ENCODE measurements around the gene SKI.

SKI gene

DNA sequence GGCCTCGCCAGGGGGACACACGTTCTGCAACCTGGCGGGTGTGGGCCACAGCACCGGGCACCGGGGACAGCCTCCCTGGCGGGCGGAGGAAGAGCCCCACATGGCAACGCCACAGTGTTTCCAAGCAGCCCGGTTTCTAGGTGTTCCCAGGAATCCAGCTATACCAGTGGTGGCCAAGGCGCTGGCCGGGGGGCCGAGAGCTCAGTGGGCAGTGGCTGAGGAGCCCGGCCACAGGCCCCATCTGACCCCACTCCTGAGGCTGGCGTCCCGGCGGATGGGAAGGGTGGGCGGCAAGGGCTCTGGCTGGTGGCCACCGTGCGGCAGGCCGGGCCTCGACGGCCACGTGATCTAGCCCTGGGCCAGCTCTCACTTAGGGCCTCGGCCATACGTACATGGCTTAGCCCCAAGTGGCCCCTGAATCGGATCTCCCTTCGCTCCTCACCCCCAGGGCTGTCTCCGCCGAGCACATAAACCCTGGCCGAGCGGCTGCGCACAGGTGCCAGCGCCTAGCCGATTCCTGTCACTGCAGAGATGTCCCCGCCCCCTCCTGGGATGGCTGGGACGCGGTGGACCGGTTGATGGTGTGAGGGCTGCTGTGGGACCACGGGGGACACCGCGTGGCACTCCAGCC lies 94.6 kb downstream of the SKI start:
- H3K36me3 ChIP-seq (ENCODE audit: insufficient read depth, low read length): no peaks in the 10 kb centered on the region
- no peak overlapping the region for H3K27ac ChIP-seq (ENCODE audit: low read depth, low read length, poor library complexity, severe bottlenecking)
- no peaks in the 10 kb centered on the region for H3F3A ChIP-seq (ENCODE audit: insufficient read depth, low read length)
- no peaks in the 10 kb centered on the region; the same call in 1 of the 2 replicates for H3K27me3 ChIP-seq (ENCODE audit: insufficient read depth, low read length)
- no peaks in the 10 kb centered on the region for H3K4me1 ChIP-seq (ENCODE audit: insufficient read depth, low read length, severe bottlenecking)
- H2AFZ ChIP-seq (ENCODE audit: low read length): no peak overlapping the region
- TF ChIP-seq, protein P1, sequence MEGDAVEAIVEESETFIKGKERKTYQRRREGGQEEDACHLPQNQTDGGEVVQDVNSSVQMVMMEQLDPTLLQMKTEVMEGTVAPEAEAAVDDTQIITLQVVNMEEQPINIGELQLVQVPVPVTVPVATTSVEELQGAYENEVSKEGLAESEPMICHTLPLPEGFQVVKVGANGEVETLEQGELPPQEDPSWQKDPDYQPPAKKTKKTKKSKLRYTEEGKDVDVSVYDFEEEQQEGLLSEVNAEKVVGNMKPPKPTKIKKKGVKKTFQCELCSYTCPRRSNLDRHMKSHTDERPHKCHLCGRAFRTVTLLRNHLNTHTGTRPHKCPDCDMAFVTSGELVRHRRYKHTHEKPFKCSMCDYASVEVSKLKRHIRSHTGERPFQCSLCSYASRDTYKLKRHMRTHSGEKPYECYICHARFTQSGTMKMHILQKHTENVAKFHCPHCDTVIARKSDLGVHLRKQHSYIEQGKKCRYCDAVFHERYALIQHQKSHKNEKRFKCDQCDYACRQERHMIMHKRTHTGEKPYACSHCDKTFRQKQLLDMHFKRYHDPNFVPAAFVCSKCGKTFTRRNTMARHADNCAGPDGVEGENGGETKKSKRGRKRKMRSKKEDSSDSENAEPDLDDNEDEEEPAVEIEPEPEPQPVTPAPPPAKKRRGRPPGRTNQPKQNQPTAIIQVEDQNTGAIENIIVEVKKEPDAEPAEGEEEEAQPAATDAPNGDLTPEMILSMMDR (IDR thresholded peaks at IDR 0.05; ENCODE audit: low read length): no peak
- no peak for TF ChIP-seq EZH2 (IDR thresholded peaks at IDR 0.05; ENCODE audit: borderline replicate concordance, low read length)
- H3K79me2 ChIP-seq (ENCODE audit: insufficient read depth, low read length): no peaks in the 10 kb centered on the region
- no peaks in the 10 kb centered on the region for H4K20me1 ChIP-seq (ENCODE audit: insufficient read depth, low read length)
- no peak overlapping the region for H3K4me2 ChIP-seq (ENCODE audit: low read length)
- H3K9ac ChIP-seq (ENCODE audit: low read length): no peak overlapping the region
- no peaks in the 10 kb centered on the region for H3K9me2 ChIP-seq (ENCODE audit: low read depth, low read length)
- H3K9me3 ChIP-seq (ENCODE audit: low read length): no peaks in the 10 kb centered on the region
- no peak overlapping the region for H3K4me3 ChIP-seq (ENCODE audit: low read depth, low read length, poor library complexity, severe bottlenecking)

DNA sequence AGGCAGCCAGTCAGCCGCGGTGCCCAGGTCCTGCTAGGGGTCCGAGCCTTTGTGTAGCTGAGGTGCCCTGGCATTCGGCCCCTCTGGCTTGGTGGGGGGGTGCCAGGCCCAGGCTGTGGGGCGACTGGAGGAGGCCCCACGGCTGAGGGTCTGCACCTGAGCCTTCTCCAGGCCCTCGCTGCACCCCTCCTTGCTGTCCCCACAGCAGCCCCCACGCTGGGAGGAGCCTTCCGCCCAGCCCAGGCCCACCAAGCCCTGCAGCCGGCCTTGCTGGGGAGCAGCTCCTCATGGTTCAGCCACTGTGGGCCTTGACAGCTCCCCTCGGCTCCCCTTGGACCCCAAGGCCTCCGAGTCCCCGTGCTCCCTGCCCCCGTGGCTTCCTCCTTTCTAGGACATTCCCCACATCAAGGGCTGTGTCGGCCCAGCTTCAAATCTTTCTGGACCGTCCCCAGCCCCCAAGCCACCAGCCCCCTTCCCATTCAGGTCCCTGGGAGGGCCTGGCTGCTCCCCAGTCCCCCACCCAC lies 95.4 kb downstream of the SKI start:
- Histone ChIP-seq H3K4me2 (ENCODE audit: low read length) (no peak overlapping the region), H3K9me2 (ENCODE audit: low read depth, low read length) (no peaks in the 10 kb centered on the region), H3K27me3 (ENCODE audit: insufficient read depth, low read length) (no peaks in the 10 kb centered on the region; the same call in 1 of the 2 replicates), H3K9me3 (ENCODE audit: low read length) (no peaks in the 10 kb centered on the region), H3K4me1 (ENCODE audit: insufficient read depth, low read length, severe bottlenecking) (no peaks in the 10 kb centered on the region), H3K4me3 (ENCODE audit: low read depth, low read length, poor library complexity, severe bottlenecking) (no peak overlapping the region), H3K9ac (ENCODE audit: low read length) (no peak overlapping the region), H3K27ac (ENCODE audit: low read depth, low read length, poor library complexity, severe bottlenecking) (no peak overlapping the region), H3K36me3 (ENCODE audit: insufficient read depth, low read length) (no peaks in the 10 kb centered on the region), H4K20me1 (ENCODE audit: insufficient read depth, low read length) (no peaks in the 10 kb centered on the region), H2AFZ (ENCODE audit: low read length) (no peak overlapping the region), H3K79me2 (ENCODE audit: insufficient read depth, low read length) (no peaks in the 10 kb centered on the region), H3F3A (ENCODE audit: insufficient read depth, low read length) (no peaks in the 10 kb centered on the region)
- TF ChIP-seq, protein P1 (IDR thresholded peaks at IDR 0.05; ENCODE audit: low read length): no peak
- TF ChIP-seq EZH2 (IDR thresholded peaks at IDR 0.05; ENCODE audit: borderline replicate concordance, low read length): no peak

DNA sequence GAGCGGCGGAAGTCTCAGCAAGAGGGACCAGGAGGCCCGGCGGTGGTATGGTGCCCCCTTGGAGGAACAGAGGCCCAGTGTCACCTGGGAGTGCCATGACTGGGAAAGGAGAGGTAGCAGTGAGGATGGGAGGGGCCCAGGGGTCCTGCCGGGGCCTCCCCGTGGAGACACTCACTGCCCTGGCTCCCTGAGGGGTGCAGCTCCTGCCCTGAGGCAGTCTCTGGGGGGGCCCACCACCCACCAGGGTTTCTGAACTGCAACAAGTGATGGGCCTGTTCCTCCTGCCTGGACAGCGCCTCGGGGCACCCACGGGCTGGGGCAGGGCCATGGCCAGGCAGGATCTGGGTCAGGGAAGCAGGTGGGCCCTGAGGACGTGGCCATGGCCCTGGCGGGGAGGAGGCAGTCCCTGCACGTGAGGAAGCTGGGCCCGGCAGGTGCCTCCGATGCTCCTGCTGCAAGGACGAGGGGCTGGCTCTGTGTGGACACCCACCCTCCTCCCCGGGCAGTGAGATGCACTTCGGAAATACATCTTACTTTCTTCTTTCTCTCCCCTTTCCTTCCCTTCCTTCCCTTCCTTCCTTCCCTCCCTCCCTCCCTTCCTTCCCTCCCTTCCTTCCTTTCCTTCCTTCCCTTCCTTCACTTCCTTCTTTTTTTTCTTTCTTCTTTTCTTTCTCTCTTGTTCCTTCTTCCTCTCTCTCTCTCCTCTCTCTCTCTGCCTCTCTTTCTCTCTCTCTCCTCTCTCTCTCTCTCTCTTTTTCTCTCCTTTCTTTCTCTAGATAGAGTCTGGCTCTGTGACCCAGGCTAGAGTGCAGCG lies 96.6 kb downstream of the SKI start:
- Histone ChIP-seq H3K27me3 (ENCODE audit: insufficient read depth, low read length) (no peaks in the 10 kb centered on the region; the same call in 1 of the 2 replicates), H3K4me1 (ENCODE audit: insufficient read depth, low read length, severe bottlenecking) (no peaks in the 10 kb centered on the region), H3K9ac (ENCODE audit: low read length) (no peak overlapping the region), H4K20me1 (ENCODE audit: insufficient read depth, low read length) (no peaks in the 10 kb centered on the region), H3K9me2 (ENCODE audit: low read depth, low read length) (no peaks in the 10 kb centered on the region), H3F3A (ENCODE audit: insufficient read depth, low read length) (no peaks in the 10 kb centered on the region), H3K4me2 (ENCODE audit: low read length) (no peak overlapping the region), H3K79me2 (ENCODE audit: insufficient read depth, low read length) (no peaks in the 10 kb centered on the region), H3K4me3 (ENCODE audit: low read depth, low read length, poor library complexity, severe bottlenecking) (no peak overlapping the region), H3K36me3 (ENCODE audit: insufficient read depth, low read length) (no peaks in the 10 kb centered on the region), H3K9me3 (ENCODE audit: low read length) (no peaks in the 10 kb centered on the region), H2AFZ (ENCODE audit: low read length) (no peak overlapping the region), H3K27ac (ENCODE audit: low read depth, low read length, poor library complexity, severe bottlenecking) (no peak overlapping the region)
- no peak for TF ChIP-seq EZH2 (IDR thresholded peaks at IDR 0.05; ENCODE audit: borderline replicate concordance, low read length)
- TF ChIP-seq, protein P1 (IDR thresholded peaks at IDR 0.05; ENCODE audit: low read length): no peak

All from OCI-LY1 (cell line).